Measurements from ENCODE around the gene OTOS. TPM values are rescaled to one million over a fixed set of nuclear protein-coding genes. Genes with fewer than 3 reads are reported as not detected.

OTOS gene
- total and polyA plus RNA-seq, 4 donors, result not detected

- WGBS, 2 donors, result 98 to 99% methylated on average over 5 of the region's 5 CpGs
- no peak for TF ChIP-seq CTCF (IDR thresholded peaks at IDR 0.05; ENCODE audit: control extremely low read depth, extremely low read depth)
- Histone ChIP-seq H3K9me3 (ENCODE audit: control insufficient read depth in 4 of 4, insufficient read depth in 3 of 4, low read length in 3 of 4) (no peaks in the 10 kb centered on the region), H3K4me3 (no peak overlapping the region), H3K9ac (ENCODE audit: insufficient read depth in 1 of 2, low read length in 2 of 2) (no peak overlapping the region), H3K27me3 (ENCODE audit: control insufficient read depth in 3 of 3, insufficient read depth in 3 of 3, low read length in 2 of 3) (no peaks in the 10 kb centered on the region), H3K4me1 (ENCODE audit: control insufficient read depth in 5 of 5, insufficient read depth in 5 of 5, low read length in 5 of 5) (peaks cover 2 to 15% (median 9%) of the 10 kb centered on the region in 5 donors), H3K27ac (ENCODE audit: low read depth in 1 of 2, low read length in 1 of 2) (no peak overlapping the region), H3K36me3 (ENCODE audit: control insufficient read depth in 4 of 4, insufficient read depth in 4 of 4, low read length in 4 of 4) (peaks cover 15 to 54% (median 32%) of the 10 kb centered on the region in 4 donors)
- DNase-seq (no peak), ATAC-seq (ENCODE audit: insufficient read depth, low FRiP score) (no peak)
Measured at GRCh38 chr2:240132651-240132980, 7.8 kb downstream of the OTOS start.

- H3K27ac ChIP-seq (ENCODE audit: low read depth in 1 of 2, low read length in 1 of 2), result no peak overlapping the region
- H3K9me3 ChIP-seq (ENCODE audit: control insufficient read depth in 4 of 4, insufficient read depth in 3 of 4, low read length in 3 of 4), result no peaks in the 10 kb centered on the region
- H3K4me3 ChIP-seq, result no peak overlapping the region
- WGBS, 2 donors, result 86 to 92% methylated on average over 22 of the region's 22 CpGs
- ATAC-seq (ENCODE audit: insufficient read depth, low FRiP score), result no peak
- no peak overlapping the region for H3K9ac ChIP-seq (ENCODE audit: insufficient read depth in 1 of 2, low read length in 2 of 2)
- TF ChIP-seq CTCF (IDR thresholded peaks at IDR 0.05; ENCODE audit: control extremely low read depth, extremely low read depth), result no peak
- H3K36me3 ChIP-seq (ENCODE audit: control insufficient read depth in 4 of 4, insufficient read depth in 4 of 4, low read length in 4 of 4), result peaks cover 15 to 55% (median 34%) of the 10 kb centered on the region in 4 donors
- H3K27me3 ChIP-seq (ENCODE audit: control insufficient read depth in 3 of 3, insufficient read depth in 3 of 3, low read length in 2 of 3), result no peaks in the 10 kb centered on the region
- no peak for DNase-seq
- H3K4me1 ChIP-seq (ENCODE audit: control insufficient read depth in 5 of 5, insufficient read depth in 5 of 5, low read length in 5 of 5), result peaks cover 2 to 15% (median 9%) of the 10 kb centered on the region in 5 donors
Measured at GRCh38 chr2:240131941-240132650, 8.4 kb downstream of the OTOS start.

- 92 to 97% methylated on average over 16 of the region's 16 CpGs for WGBS, 2 donors
- peaks cover 15 to 55% (median 35%) of the 10 kb centered on the region in 4 donors for H3K36me3 ChIP-seq (ENCODE audit: control insufficient read depth in 4 of 4, insufficient read depth in 4 of 4, low read length in 4 of 4)
- no peak overlapping the region for H3K4me3 ChIP-seq
- no peak overlapping the region for H3K27ac ChIP-seq (ENCODE audit: low read depth in 1 of 2, low read length in 1 of 2)
- H3K27me3 ChIP-seq (ENCODE audit: control insufficient read depth in 3 of 3, insufficient read depth in 3 of 3, low read length in 2 of 3), result no peaks in the 10 kb centered on the region
- no peak for TF ChIP-seq CTCF (IDR thresholded peaks at IDR 0.05; ENCODE audit: control extremely low read depth, extremely low read depth)
- peaks cover 2 to 12% (median 9%) of the 10 kb centered on the region in 5 donors for H3K4me1 ChIP-seq (ENCODE audit: control insufficient read depth in 5 of 5, insufficient read depth in 5 of 5, low read length in 5 of 5)
- ATAC-seq (ENCODE audit: insufficient read depth, low FRiP score), result no peak
- DNase-seq, result no peak
- H3K9me3 ChIP-seq (ENCODE audit: control insufficient read depth in 4 of 4, insufficient read depth in 3 of 4, low read length in 3 of 4), result no peaks in the 10 kb centered on the region
- no peak overlapping the region for H3K9ac ChIP-seq (ENCODE audit: insufficient read depth in 1 of 2, low read length in 2 of 2)
Measured at GRCh38 chr2:240131296-240131695, 9.2 kb downstream of the OTOS start.
